Measurements from ENCODE around the gene MAPK1.

- TF ChIP-seq POLR2AphosphoS5 (IDR thresholded peaks at IDR 0.05; ENCODE audit: low read depth, low read length) (no peak), POLR2A (IDR thresholded peaks at IDR 0.05; ENCODE audit: low read depth, low read length) (no peak)
Measured at GRCh38 chr22:21826204-21826603, 41.2 kb downstream of the MAPK1 start.

All from GM12892 (cell line).